ENCODE data around the gene APOD.
"Not testable (repeated sequence)": the region's sequence is repeated elsewhere in the genome, so short reads cannot be mapped to it uniquely, and the experiment has no call there.

- not testable (repeated sequence) for TF ChIP-seq CTCF (IDR thresholded peaks at IDR 0.05; ENCODE audit: low read length); EZH2 (optimal IDR thresholded peaks at IDR 0.05; ENCODE audit: low read depth, low read length)
These were observed 36.0 kb upstream of the APOD start for GRCh38 chr3:195619591-195620369.

Measured in MM.1S (cell line).